GM19035 (cell line): Measurements from ENCODE around the gene TRIM71.
"Not testable (repeated sequence)": the region's sequence is repeated elsewhere in the genome, so short reads cannot be mapped to it uniquely, and the experiment has no call there.

Experiments used
- ATAC-seq: cut with Tn5 transposase; IDR thresholded peaks from one replicate; pipeline ENCODE4 v1.9.1; 2021; ENCODE audit not compliant: unreplicated experiment

Gene TRIM71

DNA sequence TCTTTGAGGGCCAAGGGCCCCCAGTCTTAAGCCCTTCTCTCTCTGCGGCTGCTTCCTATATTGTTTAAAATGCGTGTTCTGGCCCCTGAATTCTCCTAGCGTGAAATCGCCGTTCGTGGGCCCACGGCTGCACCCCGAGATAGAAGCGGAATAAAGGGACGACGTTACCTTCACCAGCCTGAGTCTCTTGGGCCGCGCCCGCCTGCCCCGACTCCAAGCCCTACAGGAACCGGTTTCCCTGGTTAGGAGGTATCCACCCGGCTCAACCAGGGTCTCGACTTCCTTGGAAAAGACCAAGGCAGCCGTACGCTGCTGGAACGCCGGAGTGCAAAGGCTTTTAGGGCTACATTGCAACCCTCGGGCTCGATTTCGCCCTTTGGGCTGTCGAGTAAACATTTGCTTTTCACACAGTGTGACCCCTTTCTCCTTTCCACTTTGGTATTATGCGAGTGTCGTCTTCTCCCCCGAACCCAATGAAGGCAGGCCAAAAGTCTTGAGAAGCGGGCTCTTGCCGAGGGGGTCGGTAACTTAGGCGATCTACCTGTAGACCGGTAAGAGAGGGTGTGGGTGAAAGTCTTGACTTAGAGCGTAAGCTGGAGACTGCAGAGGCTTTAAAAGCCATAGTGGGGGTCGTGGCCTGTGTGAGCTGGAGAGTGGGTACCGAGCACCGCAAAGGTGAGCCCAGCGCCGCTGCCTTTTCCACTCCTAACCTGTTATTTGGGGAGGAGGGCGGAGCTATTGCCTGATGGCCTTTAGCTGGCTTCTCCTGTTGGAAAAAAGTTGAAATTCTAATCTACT is 2.0 kb downstream of the TRIM71 start:
- ATAC-seq, result no peak

DNA sequence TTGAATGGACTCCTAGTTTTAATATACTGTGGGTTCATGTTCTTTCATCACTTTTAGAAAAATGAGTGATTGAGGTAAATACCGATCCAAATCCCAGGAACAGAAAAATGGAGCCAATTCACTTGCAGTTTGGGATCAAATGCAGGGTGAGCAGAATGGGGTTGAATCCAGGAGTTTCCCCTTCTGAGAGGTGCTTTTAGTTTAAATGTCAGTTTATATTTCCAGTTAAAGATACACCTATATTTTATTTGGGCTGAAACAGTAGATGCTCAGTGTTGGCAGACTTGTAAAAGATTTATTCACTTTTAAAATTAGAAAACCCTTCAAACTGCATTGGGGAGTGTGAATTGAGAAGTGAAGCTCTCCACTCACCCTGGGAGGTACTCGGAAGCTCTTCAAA is 2.6 kb downstream of the TRIM71 start:
- no peak for ATAC-seq

DNA sequence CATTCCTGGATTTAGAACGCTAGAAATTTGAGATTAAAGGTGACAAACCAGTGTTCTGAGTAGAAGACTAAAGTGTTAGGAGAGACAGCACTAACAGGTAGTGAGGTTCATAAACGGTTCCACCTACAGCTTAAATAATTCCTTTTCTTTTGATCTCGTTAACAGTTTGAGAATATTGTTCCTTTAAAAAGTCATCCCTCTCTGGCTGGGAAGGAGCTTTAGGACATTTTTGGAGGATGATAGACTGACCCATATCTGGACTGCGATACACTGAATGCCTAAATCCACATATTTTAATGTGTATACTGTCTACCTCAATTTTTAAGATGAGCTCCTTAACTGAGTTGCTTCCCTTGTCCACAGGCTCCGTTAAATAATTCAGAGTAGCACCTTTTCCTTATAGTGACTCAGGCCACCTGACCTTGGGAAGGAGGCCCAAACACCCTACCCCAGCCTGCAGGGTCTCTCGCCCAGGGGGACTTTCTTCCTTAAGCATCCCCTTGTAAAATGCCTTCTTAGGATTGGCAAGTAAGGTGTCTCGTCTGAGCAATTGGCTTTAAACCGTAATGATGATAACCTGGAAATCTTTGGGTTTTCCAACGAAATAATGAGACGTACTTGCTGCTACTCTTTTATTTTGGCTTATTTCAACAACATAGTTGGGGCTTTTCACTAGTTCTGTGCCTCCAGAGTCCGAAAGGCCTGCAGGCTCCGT is 3.3 kb downstream of the TRIM71 start:
- ATAC-seq, result no peak

DNA sequence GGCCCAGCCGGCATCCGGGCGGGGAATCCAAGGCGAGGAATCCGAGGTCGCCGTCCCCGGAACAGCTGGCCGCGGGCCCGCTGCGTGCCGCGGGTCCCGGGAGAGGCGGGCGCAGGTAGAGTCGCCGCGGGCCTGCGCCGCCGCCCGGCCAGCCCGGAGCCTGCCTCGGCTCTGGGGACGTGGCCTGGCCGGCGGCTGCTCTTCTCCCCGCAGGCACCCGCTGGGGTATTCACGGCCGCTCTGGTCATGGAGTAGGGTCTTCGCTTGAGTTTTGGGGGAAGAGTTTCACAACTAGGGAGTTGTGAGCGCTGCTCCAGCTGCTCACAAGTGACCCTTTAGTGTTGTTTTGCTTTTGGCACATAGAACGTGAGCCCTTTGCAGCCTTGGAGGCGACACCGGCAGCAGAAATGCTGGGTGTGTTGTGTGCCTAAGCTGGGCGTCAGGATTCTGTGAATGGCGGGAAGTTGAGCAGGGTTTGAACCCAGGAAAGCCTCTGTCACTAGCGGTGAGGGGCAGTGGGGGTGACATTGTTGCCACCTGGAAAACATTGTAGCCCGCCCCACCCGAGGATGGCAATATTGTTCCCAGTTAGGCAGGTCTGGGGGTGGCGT is 4.0 kb downstream of the TRIM71 start:
- ATAC-seq, result no peak

DNA sequence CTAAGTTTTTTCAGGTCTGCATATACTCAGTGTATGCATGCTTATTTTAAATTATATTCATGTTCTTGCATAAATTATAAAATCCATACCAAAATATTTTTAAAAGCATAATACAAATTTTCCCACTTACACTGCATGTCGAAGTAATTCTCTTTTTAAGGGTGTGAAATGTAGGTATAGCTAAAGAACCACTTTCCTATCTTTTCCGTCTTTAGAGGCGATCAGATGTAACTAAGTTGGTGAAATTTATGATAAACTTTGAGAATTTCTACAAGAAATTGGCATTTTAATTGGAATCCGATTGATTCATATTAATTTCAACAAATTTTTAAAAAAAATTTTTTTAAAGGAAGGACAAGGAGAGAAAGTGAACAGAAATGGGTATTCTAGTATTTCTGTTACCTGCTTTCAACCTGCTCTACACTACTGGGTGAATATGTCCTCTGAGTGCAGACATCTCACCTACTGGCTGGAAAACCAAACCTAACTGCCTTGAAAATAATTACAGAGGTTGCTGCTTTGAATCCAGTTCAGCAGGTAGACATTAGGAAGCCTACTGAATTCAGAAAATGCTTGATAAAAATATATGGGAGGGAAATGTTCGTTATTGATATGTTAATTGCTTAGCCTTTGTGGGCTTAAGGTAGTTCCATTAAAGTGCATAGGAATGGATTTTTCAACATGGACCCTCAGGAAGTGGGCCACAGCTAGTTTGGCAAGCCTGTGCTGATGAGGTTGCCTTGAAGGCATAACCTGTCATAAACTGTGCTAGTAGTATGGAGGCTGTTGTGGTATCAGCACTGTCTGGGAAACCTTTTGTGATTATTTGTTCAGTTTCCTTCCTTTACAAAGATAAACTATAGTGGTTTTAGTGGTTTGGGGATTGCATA is 5.1 kb downstream of the TRIM71 start:
- ATAC-seq, result no peak

DNA sequence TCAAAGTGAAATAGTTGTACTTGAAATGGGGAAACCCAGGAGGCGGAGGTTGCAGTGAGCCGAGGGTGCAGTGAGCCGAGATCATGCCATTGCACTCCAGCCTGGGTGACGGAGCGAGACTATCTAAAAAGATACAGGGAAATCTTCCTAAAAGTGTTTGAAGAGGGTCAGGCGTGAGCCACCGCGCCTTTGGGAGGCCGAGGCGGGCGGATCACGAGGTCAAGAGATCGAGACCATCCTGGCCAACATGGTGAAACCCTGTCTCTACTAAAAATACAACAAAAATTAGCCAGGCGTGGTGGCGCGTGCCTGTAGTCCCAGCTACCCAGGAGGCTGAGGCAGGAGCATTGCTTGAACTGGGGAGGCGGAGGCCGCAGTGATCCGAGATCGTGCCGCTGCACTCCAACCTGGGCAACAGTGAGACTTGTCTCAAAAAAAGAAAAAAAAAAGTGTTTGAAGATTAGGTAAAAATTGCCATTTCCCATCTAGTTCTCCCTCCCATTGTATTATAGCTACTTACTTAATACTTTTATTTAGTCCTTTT is 5.9 kb downstream of the TRIM71 start:
- not testable (repeated sequence) for ATAC-seq

DNA sequence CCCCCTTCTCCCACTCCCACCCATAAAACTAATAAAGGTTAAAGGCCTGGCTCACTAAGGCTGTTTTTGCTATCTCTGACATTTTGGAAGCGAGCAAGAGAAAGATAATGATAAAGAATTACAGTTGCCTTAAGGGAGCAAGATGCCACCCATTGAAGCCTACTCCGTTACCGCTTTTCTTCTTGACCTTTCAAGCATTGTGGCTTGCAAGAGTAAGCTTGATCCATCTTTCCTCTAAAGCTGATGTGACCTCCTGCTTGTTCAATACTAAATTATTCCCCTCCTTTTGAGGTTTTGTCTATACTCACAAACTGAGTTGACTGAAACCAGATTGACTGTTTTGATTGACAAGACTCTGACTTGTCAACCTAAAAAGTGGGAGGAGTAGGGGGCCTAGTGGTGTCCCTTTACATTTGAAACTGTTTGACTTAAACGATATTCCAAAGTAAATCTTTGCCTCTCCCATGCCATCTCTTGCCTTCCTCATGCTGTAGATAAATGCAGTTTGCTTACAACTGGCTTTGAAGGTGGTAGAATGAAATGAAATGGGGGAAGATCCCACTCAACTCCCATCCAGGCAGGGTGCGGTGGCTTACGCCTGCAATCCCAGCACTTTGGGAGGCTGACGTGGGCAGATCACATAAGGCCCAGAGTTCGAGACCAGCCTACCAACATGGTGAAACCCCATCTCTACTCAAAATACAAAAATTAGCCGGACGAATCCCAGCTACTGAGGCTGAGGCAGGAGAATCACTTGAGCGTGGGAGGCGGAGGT is 8.0 kb downstream of the TRIM71 start:
- ATAC-seq, result no peak

DNA sequence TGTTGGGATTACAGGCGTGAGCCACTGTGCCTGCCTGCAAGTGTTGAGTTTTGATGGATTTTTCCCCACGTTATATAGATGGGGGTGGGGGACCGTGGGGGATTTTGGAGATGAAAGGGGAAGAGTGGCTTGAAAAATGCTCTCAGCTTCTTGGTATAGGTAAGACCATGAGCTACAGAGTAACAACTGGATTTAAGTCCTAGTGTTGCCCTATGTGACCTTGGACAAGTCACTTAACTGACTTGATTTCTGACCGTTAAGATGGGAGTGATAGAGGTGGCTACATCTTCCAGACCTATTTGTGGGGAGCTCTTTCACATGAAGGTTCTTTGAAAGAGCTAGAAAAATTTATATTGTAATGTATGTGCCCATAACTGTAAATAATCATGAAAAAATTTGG is 13.3 kb downstream of the TRIM71 start:
- no peak for ATAC-seq

DNA sequence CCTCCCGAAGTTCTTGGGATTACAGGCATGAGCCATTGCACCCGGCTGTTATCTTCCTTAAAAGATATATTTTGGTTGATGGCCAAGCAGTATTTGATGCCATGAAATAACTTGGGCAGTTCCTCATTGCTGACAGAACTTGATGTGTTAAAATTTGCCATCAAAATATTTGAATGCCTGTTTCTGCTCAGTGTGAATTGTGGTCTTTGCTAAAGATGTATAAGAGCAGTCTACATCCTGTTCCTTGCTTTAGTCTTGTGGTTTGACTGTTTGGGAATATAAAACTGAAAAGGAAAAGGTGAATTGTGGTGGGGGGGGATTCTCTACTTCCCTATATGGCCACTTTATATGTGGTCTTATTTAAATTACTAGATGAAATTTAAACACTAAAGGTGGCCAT is 14.0 kb downstream of the TRIM71 start:
- ATAC-seq, result no peak

DNA sequence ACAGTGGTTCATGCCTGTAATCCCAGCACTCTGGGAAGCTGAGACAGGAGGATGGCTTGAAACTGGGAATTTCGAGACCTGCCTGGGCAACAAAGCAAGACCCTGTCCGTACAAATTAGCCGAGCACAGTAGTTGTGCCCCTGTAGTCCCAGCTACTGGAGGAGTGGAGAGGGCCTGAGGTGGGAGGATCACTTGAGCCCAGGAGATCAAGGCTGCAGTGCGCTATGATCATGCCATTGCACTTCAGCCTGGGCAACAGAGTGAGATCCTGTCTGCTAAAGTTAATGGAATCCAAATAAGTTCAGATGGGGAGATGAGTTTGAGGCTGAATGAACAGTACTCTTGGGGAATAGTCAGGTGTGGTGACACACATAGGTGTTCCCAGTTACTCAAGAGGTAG is 14.4 kb downstream of the TRIM71 start:
- ATAC-seq, result no peak

DNA sequence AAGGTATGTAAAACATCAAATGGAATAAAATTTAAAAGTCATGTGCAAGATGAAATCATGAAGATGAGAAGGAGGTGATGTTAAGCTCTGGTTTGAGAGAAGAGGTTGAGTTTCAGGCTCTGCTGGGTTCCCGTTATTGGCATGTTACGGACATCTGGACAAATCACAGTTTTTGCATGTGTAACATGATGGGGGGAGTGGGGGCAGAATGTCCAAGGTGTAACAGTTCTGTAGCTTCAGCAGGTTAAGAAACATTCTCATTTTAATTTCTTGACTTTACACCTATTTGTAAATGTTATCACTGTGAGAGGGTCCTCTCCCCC is 17.2 kb downstream of the TRIM71 start:
- ATAC-seq, result no peak

DNA sequence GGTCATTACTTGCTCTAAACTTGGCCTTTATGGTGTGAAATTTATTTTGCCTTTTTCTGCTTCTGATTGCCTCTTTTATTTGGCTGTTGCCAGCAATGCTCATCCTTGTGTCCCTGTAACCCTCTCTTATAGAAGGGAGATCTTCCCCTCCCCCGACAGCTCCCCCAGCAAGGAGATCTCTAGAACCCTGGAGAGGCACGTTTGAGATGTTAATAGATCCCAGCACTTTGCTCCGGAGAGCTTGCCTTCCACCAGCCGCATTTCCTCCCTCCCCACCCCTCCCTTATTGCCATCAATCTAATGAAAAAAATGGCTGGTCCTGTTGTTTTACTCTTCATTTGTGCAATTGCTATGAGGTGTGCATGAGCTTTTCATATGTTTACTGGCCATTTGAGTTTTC is 18.2 kb downstream of the TRIM71 start:
- no peak for ATAC-seq

DNA sequence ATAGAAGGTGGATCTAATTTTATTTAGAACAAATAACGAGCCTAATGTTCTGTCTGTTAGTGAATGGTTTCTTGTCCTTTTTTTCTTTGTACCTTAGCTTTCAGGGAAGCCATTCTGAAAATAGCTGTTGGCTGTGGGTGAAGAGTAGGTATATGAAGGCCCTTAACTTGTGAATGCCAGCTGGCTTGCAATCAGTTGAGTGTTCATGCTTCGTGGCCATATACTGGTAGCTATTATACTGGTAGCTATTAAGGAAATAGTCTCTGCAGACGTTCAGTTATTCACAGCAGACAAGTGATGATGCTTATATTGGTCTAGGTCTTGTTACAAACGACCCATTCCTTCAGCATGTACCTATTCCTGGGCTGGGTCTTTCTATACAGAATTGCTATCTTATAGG is 18.8 kb downstream of the TRIM71 start:
- ATAC-seq, result no peak

DNA sequence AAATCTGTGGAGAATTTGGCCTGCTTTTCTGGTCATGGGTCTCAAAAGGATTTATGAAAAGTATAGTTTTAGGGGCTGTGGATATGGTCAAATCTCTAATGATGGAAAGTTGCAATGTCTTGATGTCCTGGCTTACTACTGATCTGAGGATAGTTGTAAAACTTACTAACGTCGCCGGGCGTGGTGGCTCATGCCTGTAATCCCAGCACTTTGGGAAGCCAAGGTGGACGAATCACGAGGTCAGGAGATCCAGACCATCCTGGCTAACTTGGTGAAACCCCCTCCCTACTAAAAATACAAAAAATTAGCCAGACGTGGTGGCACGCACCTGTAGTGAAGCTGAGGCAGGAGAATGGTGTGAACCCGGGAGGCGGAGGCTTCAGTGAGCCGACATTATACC is 19.6 kb downstream of the TRIM71 start:
- no peak for ATAC-seq

DNA sequence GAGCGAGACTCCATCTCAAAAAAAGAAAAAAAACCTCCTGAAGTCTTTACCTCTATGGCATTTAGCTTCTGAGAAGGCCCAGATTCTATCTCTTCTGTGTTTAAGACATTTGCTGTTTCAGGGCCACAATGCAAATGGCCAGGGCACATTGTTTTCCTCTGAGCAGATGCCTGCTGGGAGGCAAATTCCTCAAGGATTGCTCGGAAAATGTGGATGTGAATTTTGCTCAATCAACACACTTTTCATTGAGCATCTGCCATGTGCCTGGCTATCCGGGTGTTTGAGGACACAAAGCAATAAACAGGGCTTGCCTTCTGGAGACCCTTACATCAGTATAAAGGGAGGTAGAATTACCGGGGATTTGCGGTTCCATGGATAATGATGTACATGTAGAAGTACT is 20.0 kb downstream of the TRIM71 start:
- ATAC-seq, result no peak

DNA sequence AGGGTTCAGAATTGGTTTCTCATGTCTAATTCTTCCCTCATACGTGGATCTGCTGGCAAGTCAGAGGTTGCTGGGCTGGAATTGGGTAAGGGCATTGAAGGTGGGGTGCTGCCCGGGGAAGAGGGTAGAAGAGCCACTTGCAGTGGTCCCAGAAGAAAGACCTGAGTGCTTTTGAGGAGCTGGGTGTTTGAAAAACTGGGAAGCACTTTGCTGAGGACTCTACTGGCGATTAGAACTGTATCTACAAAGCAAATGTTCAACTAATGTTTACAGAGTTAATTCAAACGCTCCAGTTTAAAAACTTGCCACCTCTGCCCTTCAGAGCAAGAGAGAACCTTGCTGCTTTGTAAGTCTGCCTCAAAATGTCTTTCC is 21.9 kb downstream of the TRIM71 start:
- no peak for ATAC-seq

DNA sequence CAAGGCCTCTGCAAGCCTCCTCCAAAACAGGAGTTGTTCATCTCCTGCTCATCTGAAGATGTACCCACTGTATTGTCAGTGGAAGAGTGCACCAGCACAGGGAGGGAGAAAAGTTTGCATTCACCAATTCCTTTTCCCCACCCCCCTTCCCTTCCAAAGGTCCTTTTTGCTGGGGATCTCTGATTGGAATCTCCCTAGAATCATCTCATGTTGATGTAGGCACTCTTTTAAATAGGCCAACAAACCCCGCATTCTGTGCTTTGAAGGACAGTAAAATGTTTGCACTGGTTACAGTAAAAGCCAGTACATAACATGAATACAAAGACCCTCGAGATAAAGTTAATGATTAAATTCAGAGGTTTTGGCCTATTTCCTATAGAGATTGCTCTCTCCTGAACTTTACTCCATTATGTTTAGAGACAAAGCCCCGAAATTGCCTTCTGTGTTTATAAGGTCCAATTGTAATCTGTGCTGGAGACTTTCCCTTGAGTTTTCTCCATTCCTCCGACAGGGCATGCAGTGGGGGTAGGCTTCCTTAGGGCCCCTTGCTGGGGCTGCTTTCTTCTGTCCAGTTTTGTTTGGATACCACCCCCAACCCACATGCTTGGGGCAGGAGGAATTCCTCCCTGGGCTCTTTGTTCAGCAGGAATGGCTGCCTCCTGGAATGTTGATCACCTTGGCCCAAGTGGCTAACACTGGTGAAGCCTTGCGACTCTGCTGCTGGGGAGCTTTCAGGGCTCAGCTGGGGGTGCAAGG is 22.5 kb downstream of the TRIM71 start:
- ATAC-seq, result no peak

DNA sequence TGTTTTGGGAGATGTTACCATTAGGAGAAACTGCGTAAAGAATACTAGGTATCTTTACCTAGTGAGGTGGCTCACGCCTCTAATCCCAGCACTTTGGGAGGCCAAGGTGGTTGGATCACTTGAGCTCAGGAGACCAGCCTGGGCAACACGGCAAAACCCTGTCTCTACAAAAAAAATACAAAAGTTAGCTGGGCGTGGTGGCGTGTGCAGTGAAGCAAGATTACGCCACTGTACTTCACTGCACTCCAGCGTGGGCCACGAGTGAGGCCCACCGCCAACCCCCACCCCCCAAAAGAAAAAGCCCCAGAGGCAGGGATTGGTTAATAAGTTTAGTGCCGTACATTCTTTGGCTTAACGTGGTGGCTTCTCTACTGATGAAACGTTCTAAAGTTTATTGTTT is 23.5 kb downstream of the TRIM71 start:
- ATAC-seq, result no peak

DNA sequence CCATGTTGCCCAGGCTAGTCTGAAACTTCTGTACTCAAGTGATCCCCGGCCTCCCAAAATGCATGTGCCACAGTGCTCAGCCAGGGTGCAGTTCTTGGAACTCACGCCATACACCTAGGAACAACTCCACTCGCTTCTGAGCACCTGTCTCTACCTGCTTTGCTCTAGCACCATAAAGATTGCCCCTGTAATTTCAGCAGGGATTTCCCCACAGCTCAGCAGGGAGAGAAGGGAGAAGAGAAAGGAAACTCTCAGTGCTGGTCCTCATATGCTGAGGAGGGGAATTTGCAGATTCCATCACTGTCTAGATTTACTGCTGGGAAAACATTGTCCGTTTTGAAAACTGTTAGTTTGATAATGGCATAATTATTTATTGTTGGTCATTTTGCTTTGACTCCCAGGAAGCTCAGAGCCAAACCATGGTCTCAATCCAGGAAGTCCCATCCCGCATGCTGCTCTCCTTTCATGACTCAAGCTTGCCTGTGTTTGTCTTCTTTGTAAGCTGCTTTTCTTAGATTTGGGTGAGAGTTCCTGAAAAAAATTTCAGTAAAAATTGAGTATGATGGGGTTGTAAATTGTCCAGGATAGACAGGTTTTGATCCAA is 24.2 kb downstream of the TRIM71 start:
- no peak for ATAC-seq
